Measurements from ENCODE around the gene KCNJ9.

- TF ChIP-seq PKNOX1 (IDR thresholded peaks at IDR 0.05) = no peak
- no peak for TF ChIP-seq ARNT (IDR thresholded peaks at IDR 0.05)
- TF ChIP-seq SP1 (IDR thresholded peaks at IDR 0.05) = no peak
- TF ChIP-seq L3MBTL2 (conservative IDR thresholded peaks at IDR 0.05) = peak; percentile 47; the same call in 1 of the 2 replicates
- TF ChIP-seq SUZ12 (IDR thresholded peaks at IDR 0.05) = no peak
- no peak for TF ChIP-seq FOXA1 (IDR thresholded peaks at IDR 0.05)
- TF ChIP-seq FOXM1 (IDR thresholded peaks at IDR 0.05; ENCODE audit: borderline replicate concordance) = no peak
- TF ChIP-seq BHLHE40 (IDR thresholded peaks at IDR 0.05; ENCODE audit: borderline replicate concordance) = no peak
- no peak for TF ChIP-seq TARDBP (IDR thresholded peaks at IDR 0.05)
- no peak for TF ChIP-seq HDGF (IDR thresholded peaks at IDR 0.05; ENCODE audit: borderline replicate concordance)
- no peak for TF ChIP-seq FOXK2 (IDR thresholded peaks at IDR 0.05)
- TF ChIP-seq LEF1 (IDR thresholded peaks at IDR 0.05; ENCODE audit: borderline replicate concordance) = no peak
Observed at GRCh38 chr1:160098852-160099561, 17.7 kb downstream of the KCNJ9 start.

Measured in HEK293T (cell line).